Gastrocnemius medialis (tissue), 4 donors: ENCODE data around the gene BSPH1. TPM values are rescaled to one million over a fixed set of nuclear protein-coding genes. Genes with fewer than 3 reads are reported as not detected.

ENCODE experiments used
- ATAC-seq, 2 donors: fragments of 150-250 bp; one replicate each; pipeline ENCODE4 v1.9.1; 2016
- DNase-seq, 2 donors: peaks; one replicate each; pipeline ENCODE4 v3.0.0-alpha.2; 2019
- H3K27ac ChIP-seq, 4 donors: fragments of 200-600 bp; sonication (generic); 1 replicate in 1 of 4; 2 replicates in 3 of 4; pipeline ENCODE4 v1.5.1; 2016 to 2018; ENCODE audit warnings: mild to moderate bottlenecking in 2 of 4, moderate library complexity in 1 of 4
- H3K27me3 ChIP-seq, 3 donors: fragments of 200-600 bp; sonication (generic) in 2 of 3; 1 replicate in 1 of 3; 2 replicates in 2 of 3; pipeline versions ENCODE4 v1.5.1 to v1.6.0; 2016 to 2019; ENCODE audit warnings: mild to moderate bottlenecking in 1 of 3, moderate library complexity in 1 of 3
- H3K36me3 ChIP-seq, 2 donors: fragments of 200-600 bp; sonication (generic) in 1 of 2; one replicate each; pipeline ENCODE4 v1.5.1; 2017 to 2018
- H3K4me1 ChIP-seq, 2 donors: fragments of 200-600 bp; sonication (generic) in 1 of 2; one replicate each; pipeline ENCODE4 v1.5.1; 2016 to 2017; ENCODE audit warnings: mild to moderate bottlenecking in 2 of 2
- H3K4me3 ChIP-seq, 4 donors: fragments of 200-600 bp; sonication (generic) in 3 of 4; 1 replicate in 1 of 4; 2 replicates in 3 of 4; pipeline ENCODE4 v1.5.1; 2016 to 2019; ENCODE audit warnings: mild to moderate bottlenecking in 2 of 4
- H3K9me3 ChIP-seq, 3 donors: fragments of 200-600 bp; sonication (generic) in 2 of 3; 1 replicate in 1 of 3; 2 replicates in 2 of 3; pipeline ENCODE4 v1.5.1; 2016 to 2019
- CTCF ChIP-seq, 5 experiments: fragments of 450-650 bp in 3 of 5; fragments of 200-600 bp in 2 of 5; sonication (generic) in 2 of 5; IDR thresholded peaks in 4 of 5; conservative IDR thresholded peaks in 1 of 5; 1 replicate in 4 of 5; 2 replicates in 1 of 5; pipeline ENCODE4 v1.5.1; 2016 to 2019; ENCODE audit warnings: antibody characterized with exemption in 5 of 5, mild to moderate bottlenecking in 3 of 5, moderate library complexity in 3 of 5
- POLR2A ChIP-seq, 2 donors: fragments of 450-650 bp; IDR thresholded peaks; one replicate each; pipeline ENCODE4 v1.6.1; 2017; ENCODE audit warnings: antibody characterized with exemption in 2 of 2, mild to moderate bottlenecking in 2 of 2, moderate library complexity in 2 of 2
- in situ Hi-C, 4 donors: fragments of 200-750 bp; cut with MboI; loops; one replicate each; pipeline versions ENCODE4 v1.15.0 to v1.8.0; 2017; ENCODE audit warnings: low sequenced_read_pairs in 4 of 4
- intact Hi-C: fragments of 100-400 bp; cut with DNase I; formaldehyde crosslinking; loops from one replicate; pipeline ENCODE4 v1.15.1; 2023; ENCODE audit warnings: low total_unique reads
- total RNA-seq, 4 donors: library from RNA; depleted of rRNA; stranded (reverse); fragments of >200 nt; gene quantifications; one replicate each; pipeline versions ENCODE4 v1.1.0 to v1.2.3, GENCODE V29; 2016

BSPH1 gene
- total RNA-seq, 4 donors from 2014 or later: not detected

DNA sequence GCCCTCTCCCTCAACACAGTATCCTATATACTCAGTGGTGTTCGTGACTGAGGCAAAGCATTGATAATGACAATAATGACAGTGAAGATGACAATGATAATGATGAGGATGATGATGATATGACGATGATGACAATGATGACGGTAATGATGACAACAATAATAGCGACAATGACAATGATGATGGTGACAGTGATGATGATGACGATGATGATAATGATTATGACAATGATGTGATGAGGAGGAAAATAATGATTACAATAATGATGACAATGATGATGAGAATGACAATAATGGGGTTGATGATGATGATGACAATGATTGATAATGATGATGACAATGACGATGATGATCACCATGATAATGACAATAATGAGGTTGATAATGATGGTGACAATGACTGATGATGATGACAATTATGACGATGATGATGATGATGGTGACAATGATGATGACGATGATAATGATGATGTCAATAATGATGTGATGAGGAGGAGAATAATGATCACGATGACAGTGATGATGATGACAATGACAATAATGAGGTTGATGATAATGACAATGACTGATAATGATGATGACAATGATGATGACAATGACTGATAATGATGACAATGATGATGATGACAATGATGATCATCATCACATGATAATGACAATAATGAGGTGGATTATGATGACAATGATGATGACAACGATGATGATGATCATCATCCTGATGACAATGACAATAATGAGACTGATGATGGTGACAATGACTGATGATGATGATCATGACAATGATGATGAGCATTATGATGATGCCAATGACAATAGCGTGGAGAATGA, 19.2 kb upstream of the BSPH1 start:
- ATAC-seq (no peak), DNase-seq (no peak)
- Histone ChIP-seq H3K9me3 (no peaks in the 10 kb centered on the region), H3K4me3 (no peak overlapping the region), H3K27me3 (peaks cover 0 to 3% (median 0%) of the 10 kb centered on the region in 3 donors), H3K27ac (no peak overlapping the region), H3K36me3 (no peaks in the 10 kb centered on the region), H3K4me1 (no peaks in the 10 kb centered on the region)
- in situ Hi-C loops (no loop called here), intact Hi-C loops (no loop called here)
- TF ChIP-seq POLR2A (IDR thresholded peaks at IDR 0.05) (no peak), CTCF (IDR thresholded peaks at IDR 0.05 in 4 of 5, conservative IDR thresholded peaks at IDR 0.05 in 1 of 5) (no peak)

DNA sequence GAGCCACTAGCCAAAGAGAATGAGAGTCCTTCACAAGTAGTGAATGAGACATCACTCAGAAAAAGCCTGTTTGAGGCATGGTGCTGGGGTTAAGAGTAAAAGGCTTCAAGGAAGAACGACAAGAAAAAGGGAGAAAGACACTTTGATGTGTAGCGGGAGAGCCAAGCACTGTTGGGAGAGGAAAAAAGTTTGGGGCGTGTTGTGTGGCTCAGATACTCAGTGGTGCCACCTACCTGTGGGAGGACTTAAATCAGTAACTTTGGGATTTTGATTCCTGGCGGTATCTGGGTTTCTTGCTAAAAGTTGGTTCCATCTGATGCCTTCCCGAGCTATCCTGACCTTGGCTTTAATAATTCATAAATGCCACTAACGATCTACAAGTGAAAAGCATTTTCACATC, 14.8 kb upstream of the BSPH1 start:
- in situ Hi-C loops: no loop called here
- ATAC-seq (no peak), DNase-seq (no peak)
- intact Hi-C loops: no loop called here
- Histone ChIP-seq H3K9me3 (no peaks in the 10 kb centered on the region), H3K27ac (no peak overlapping the region), H3K36me3 (no peaks in the 10 kb centered on the region), H3K27me3 (no peaks in the 10 kb centered on the region), H3K4me1 (no peaks in the 10 kb centered on the region), H3K4me3 (no peak overlapping the region)
- TF ChIP-seq POLR2A (IDR thresholded peaks at IDR 0.05) (no peak), CTCF (IDR thresholded peaks at IDR 0.05 in 4 of 5, conservative IDR thresholded peaks at IDR 0.05 in 1 of 5) (no peak)

DNA sequence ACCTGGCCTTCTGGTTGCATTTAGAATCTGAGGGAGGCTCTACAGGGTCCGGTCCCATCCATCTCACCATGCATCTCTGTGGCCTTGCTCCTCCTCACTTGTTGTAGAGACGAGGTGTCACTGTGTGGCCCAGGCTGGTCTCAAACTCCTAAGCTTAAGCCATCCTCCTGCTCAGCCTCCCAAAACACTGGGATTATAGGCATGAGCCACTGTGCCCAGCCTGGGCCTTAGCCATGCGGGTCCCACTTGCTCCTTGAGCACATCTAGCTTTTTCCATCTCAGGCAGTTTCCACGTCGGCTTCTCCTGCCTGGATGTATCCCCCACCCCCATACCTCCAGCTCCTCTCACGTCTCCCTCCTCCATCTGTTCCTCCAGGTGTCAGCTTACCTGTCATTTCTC, 12.3 kb upstream of the BSPH1 start:
- Histone ChIP-seq H3K9me3 (no peaks in the 10 kb centered on the region), H3K27ac (no peak overlapping the region), H3K27me3 (no peaks in the 10 kb centered on the region), H3K4me3 (no peak overlapping the region), H3K36me3 (no peaks in the 10 kb centered on the region), H3K4me1 (no peaks in the 10 kb centered on the region)
- TF ChIP-seq CTCF (IDR thresholded peaks at IDR 0.05 in 4 of 5, conservative IDR thresholded peaks at IDR 0.05 in 1 of 5) (no peak), POLR2A (IDR thresholded peaks at IDR 0.05) (no peak)
- intact Hi-C loops: no loop called here
- ATAC-seq (no peak), DNase-seq (no peak)
- in situ Hi-C loops: no loop called here

GRCh38 chr19:48000846-48001245, 8.9 kb upstream of the BSPH1 start:
- ATAC-seq (no peak), DNase-seq (no peak)
- Histone ChIP-seq H3K4me1 (no peaks in the 10 kb centered on the region), H3K27ac (no peak overlapping the region), H3K9me3 (no peaks in the 10 kb centered on the region), H3K27me3 (no peaks in the 10 kb centered on the region), H3K36me3 (no peaks in the 10 kb centered on the region), H3K4me3 (no peak overlapping the region)
- no peak for TF ChIP-seq POLR2A (IDR thresholded peaks at IDR 0.05)
- no peak for TF ChIP-seq CTCF (IDR thresholded peaks at IDR 0.05 in 4 of 5, conservative IDR thresholded peaks at IDR 0.05 in 1 of 5)
- in situ Hi-C loops: no loop called here
- intact Hi-C loops: no loop called here
